HepG2 (cell line): Measurements from ENCODE around the gene AKIP1. TPM values are rescaled to one million over a fixed set of nuclear protein-coding genes. Genes with fewer than 3 reads are reported as not detected.

ENCODE experiments used
- AGO2 ChIP-seq: fragments of 200-400 bp; formaldehyde crosslinking; optimal IDR thresholded peaks from 2 replicates; pipeline ENCODE3; 2017; ENCODE audit warnings: mild to moderate bottlenecking, low read depth, low read length, moderate library complexity
- ARNT2 ChIP-seq: sonication (generic); formaldehyde crosslinking; IDR thresholded peaks from 2 replicates; pipeline ENCODE4 v1.8.0; 2022; ENCODE audit warnings: mild to moderate bottlenecking, low read depth, missing genetic modification reagents, moderate library complexity
- ASH2L ChIP-seq: fragments of 300-600, 200-600 bp; sonication (generic); IDR thresholded peaks from 2 replicates; pipeline ENCODE4 v1.7.0; 2017; ENCODE audit warnings: low read depth, mild to moderate bottlenecking, moderate library complexity, mixed read lengths, low read length; ENCODE audit not compliant: insufficient read length
- CSRNP1 ChIP-seq: sonication (generic); formaldehyde crosslinking; IDR thresholded peaks from 2 replicates; pipeline ENCODE4 v1.8.1; 2023; ENCODE audit warnings: mild to moderate bottlenecking, missing genetic modification reagents
- E2F1 ChIP-seq: sonication (generic); formaldehyde crosslinking; IDR thresholded peaks from 2 replicates; pipeline ENCODE4 v1.5.0; 2020; ENCODE audit warnings: missing genetic modification reagents
- HNRNPL ChIP-seq: fragments of 200-400 bp; formaldehyde crosslinking; IDR thresholded peaks from 2 replicates; pipeline ENCODE4 v1.6.1; 2017; ENCODE audit warnings: mild to moderate bottlenecking, low read depth, low read length
- PHF20 ChIP-seq: sonication (generic); formaldehyde crosslinking; IDR thresholded peaks from 2 replicates; pipeline ENCODE4 v1.5.0; 2020; ENCODE audit warnings: mild to moderate bottlenecking, missing genetic modification reagents
- RBM39 ChIP-seq: fragments of 200-400 bp; formaldehyde crosslinking; IDR thresholded peaks from one replicate; pipeline ENCODE4 v1.6.1; 2018; ENCODE audit warnings: antibody characterized with exemption, mild to moderate bottlenecking, low read depth, low read length; ENCODE audit not compliant: poor library complexity, severe bottlenecking
- UBTF ChIP-seq: sonication (generic); formaldehyde crosslinking; IDR thresholded peaks from 2 replicates; pipeline ENCODE4 v1.4.0; 2020; ENCODE audit warnings: mild to moderate bottlenecking, missing genetic modification reagents
- XBP1 ChIP-seq: sonication (generic); formaldehyde crosslinking; IDR thresholded peaks from 2 replicates; pipeline ENCODE4 v1.5.0; 2020; ENCODE audit warnings: missing genetic modification reagents
- ZBTB4 ChIP-seq: sonication (generic); formaldehyde crosslinking; IDR thresholded peaks from 2 replicates; pipeline ENCODE4 v1.4.0; 2020; ENCODE audit warnings: missing genetic modification reagents, mild to moderate bottlenecking, borderline replicate concordance
- ZNF230 ChIP-seq: sonication (generic); formaldehyde crosslinking; IDR thresholded peaks from 2 replicates; pipeline ENCODE4 v1.4.0; 2020; ENCODE audit warnings: mild to moderate bottlenecking, missing genetic modification reagents
- ZNF329 ChIP-seq: sonication (generic); formaldehyde crosslinking; IDR thresholded peaks from 2 replicates; pipeline ENCODE4 v1.9.0; 2021; ENCODE audit warnings: low read depth, mild to moderate bottlenecking, missing genetic modification reagents
- ZNF605 ChIP-seq: sonication (generic); formaldehyde crosslinking; IDR thresholded peaks from 2 replicates; pipeline ENCODE4 v1.8.0; 2022; ENCODE audit warnings: mild to moderate bottlenecking, missing genetic modification reagents
- ZSCAN25 ChIP-seq: sonication (generic); formaldehyde crosslinking; IDR thresholded peaks from 2 replicates; pipeline ENCODE4 v1.8.0; 2022; ENCODE audit warnings: mild to moderate bottlenecking, missing genetic modification reagents
- ZSCAN9 ChIP-seq: IDR thresholded peaks from 2 replicates; pipeline ENCODE4 v1.6.1; 2016; ENCODE audit warnings: borderline replicate concordance
- polyA plus RNA-seq, 8 experiments: library from polyadenylated mRNA; depleted of rRNA in 3 of 8; stranded (reverse) in 7 of 8; unstranded in 1 of 8; fragments of >200 nt; fragmentation: Illumina TruSeq in 4 of 8; extraction: Trizol in 4 of 8; gene quantifications; 2 replicates each; pipeline versions ENCODE4 v1.2.1 to v1.2.3, GENCODE V29; 2011 to 2016; ENCODE audit warnings: low read depth in 4 of 8, missing spikeins in 1 of 8, mixed read lengths in 1 of 8; ENCODE audit not compliant: insufficient read depth in 1 of 8
- total RNA-seq, 5 experiments: library from RNA; depleted of rRNA; stranded (reverse); fragments of >200 nt; fragmentation: Illumina TruSeq; extraction: Trizol; gene quantifications; 2 replicates each; pipeline ENCODE4 v1.2.3, GENCODE V29; 2016; ENCODE audit warnings: low read depth in 1 of 5
- TF ChIP-seq, protein P1 (sequence below): sonication (generic); formaldehyde crosslinking; IDR thresholded peaks from 2 replicates; pipeline ENCODE4 v1.4.0; 2020; ENCODE audit warnings: mild to moderate bottlenecking, missing genetic modification reagents

The AKIP1 gene
- total and polyA plus RNA-seq, 2 of the 13 experiments (the other 11 are each of a cell fraction or from before 2014, with no cell fraction given), result 10.0 to 20.3 TPM

- TF ChIP-seq HNRNPL (peak; percentile 94), ZSCAN25 (CRISPR knock-in tag) (peak; percentile 35; the same call in 1 of the 2 replicates), RBM39 (peak; percentile 78), AGO2 (peak; percentile 86), UBTF (CRISPR knock-in tag) (peak; percentile 91), ZNF329 (peak; percentile 66; the same call in 1 of the 2 replicates), CSRNP1 (CRISPR knock-in tag) (peak; percentile 10; the same call in 1 of the 2 replicates), ZBTB4 (peak; percentile 56; the same call in 1 of the 2 replicates), ARNT2 (CRISPR knock-in tag) (0 out of 2 replicates have a peak, but pooled peaks have one; percentile 17), XBP1 (CRISPR knock-in tag) (peak; percentile 84), ZSCAN9 (CRISPR knock-in tag) (peak; percentile 21; the same call in 1 of the 2 replicates), ZNF230 (CRISPR knock-in tag) (0 out of 2 replicates have a peak, but pooled peaks have one; percentile 46), ASH2L (peak; percentile 82), E2F1 (CRISPR knock-in tag) (no peak; the same call in 1 of the 2 replicates), ZNF605 (CRISPR knock-in tag) (0 out of 2 replicates have a peak, but pooled peaks have one; percentile 63), PHF20 (CRISPR knock-in tag) (peak; percentile 97)
- TF ChIP-seq, protein P1, sequence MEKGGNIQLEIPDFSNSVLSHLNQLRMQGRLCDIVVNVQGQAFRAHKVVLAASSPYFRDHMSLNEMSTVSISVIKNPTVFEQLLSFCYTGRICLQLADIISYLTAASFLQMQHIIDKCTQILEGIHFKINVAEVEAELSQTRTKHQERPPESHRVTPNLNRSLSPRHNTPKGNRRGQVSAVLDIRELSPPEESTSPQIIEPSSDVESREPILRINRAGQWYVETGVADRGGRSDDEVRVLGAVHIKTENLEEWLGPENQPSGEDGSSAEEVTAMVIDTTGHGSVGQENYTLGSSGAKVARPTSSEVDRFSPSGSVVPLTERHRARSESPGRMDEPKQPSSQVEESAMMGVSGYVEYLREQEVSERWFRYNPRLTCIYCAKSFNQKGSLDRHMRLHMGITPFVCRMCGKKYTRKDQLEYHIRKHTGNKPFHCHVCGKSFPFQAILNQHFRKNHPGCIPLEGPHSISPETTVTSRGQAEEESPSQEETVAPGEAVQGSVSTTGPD (CRISPR knock-in tag), result no peak
Observed at GRCh38 chr11:8964324-8965320, 53.6 kb downstream of the AKIP1 start, which contains the start of gene TMEM9B (continued).
